GM21423 (cell line): ENCODE data around the gene FYN.

Source experiments
- ATAC-seq: cut with Tn5 transposase; IDR thresholded peaks from one replicate; pipeline ENCODE4 v1.9.1; 2021; ENCODE audit warnings: mild to moderate bottlenecking, moderate library complexity; ENCODE audit not compliant: unreplicated experiment

FYN gene

DNA sequence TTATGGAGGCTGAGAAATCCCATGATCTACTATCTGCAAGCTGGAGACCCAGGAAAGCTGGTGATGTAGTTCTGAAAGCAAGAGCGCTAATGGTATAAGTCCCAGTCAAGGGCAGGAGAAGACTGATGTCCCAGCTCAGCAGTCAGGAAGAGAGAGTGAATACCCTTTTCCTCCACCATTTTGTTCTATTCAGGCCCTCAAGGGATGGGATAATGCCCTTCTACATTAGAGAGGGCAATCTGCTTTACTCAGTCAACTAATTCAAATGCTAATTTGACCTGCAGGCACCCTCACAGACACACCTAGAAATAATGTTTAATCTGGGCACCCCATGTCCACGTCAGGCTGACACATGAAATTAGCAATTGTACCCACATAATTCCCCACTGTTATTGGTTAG, 10.8 kb upstream of the FYN start:
- no peak for ATAC-seq

DNA sequence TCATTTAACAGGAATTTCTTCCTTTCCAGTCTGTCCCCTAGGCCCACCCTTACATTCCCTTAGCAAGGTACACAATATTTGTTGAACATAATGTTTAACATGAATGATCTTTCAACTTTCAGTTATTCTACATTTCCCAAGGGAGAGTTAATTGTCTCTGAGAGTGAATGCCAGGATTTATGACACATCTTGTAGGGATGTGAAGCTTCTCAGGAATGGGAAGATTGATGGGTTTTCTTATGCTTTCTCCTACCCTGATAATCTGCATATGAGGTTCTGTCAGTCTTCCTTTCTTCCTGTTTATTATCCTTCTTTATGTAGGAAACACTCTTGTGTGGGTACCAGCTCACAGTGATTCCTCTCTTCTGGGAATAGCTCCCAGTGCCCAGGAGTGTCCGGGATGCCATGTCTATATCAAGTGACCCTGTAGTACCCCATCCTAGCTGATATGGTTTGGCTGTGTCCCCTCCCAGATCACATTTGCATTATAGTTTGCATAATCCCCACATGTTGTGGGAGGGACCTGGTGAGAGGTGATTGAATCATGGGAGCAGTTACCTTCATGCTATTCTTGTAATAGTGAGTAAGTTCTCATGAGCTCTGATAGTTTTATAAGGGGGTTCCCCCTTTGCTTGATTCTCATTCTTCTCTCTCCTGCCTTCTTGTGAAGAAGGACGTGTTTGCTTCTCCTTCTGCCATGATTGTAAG, 7.1 kb upstream of the FYN start:
- ATAC-seq: no peak

DNA sequence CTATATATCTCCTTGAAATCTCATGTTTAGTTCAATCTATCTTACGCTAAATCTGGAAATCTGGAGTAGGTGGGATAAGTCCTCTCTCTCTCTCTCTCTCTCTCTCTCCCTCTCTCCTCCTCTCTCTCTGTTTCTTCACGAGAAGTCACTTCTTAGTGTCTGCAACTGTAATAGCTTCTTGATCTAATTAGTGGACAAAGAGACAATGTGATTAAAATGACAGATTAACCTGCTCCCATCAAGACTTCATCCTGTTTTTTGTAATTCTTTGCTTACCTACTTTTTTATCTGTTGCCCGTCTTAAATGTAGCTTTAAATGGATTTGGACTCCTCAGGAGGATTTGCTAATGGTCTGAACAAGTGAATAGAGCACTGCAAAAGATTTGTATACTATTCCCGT, 2.5 kb upstream of the FYN start:
- ATAC-seq: no peak

DNA sequence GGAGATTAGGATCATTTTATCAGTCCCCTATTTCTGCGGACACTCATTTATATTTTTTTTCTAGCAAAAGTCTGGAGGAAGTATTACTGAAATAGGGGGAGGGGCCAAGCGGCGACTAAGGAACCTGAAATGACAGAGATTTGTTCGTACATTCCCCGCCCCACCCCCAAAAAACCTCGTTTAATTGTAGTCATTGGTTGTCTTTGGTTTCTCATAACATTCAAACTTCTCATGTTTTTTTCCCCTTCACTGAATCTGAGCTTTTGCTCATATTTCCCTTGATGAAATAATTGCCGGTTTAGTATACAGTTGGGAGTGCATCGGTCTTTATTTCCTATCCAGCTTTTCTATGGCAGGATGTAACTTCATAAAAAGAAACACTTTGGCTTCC, 768 bp upstream of the FYN start:
- ATAC-seq: no peak

DNA sequence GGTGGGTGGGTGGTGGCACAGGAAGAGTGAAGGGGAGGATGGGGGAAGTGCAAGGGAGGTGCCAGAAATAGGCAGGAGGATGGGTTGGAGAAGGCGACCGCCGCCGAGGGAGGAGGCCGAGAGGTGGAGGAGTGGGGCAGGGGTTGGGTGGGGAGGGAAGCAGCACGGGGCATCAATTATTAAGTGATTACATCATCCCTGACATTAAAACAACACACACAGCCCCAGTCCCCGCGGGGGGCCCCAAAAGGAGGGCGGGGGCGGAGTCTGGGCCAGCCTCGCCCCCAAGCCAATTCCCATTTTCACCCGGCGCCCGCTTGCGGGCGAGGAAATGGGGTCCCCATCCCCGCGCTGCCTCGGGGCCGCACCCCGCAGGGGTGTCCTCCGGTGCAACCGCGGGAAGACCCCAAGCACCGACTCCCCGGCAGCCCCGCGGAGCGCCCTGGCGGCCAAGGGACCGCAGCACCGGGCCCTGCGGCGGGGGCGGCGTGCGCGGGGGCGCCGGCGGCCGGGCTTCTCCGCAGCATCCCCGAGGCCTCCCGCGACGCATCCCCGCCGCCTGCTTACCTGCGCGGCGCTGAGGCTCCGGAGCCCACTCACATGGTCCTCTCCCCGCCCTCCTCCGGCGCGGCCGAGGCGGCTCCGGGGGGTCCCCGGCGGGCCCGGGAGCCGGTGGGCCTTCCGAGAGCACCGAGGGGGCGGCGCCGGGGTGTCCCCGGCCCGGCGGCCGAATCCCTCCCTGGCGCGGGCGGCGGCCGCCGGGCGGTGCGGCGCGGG, 663 bp downstream of the FYN start:
- peak; percentile 18 for ATAC-seq

DNA sequence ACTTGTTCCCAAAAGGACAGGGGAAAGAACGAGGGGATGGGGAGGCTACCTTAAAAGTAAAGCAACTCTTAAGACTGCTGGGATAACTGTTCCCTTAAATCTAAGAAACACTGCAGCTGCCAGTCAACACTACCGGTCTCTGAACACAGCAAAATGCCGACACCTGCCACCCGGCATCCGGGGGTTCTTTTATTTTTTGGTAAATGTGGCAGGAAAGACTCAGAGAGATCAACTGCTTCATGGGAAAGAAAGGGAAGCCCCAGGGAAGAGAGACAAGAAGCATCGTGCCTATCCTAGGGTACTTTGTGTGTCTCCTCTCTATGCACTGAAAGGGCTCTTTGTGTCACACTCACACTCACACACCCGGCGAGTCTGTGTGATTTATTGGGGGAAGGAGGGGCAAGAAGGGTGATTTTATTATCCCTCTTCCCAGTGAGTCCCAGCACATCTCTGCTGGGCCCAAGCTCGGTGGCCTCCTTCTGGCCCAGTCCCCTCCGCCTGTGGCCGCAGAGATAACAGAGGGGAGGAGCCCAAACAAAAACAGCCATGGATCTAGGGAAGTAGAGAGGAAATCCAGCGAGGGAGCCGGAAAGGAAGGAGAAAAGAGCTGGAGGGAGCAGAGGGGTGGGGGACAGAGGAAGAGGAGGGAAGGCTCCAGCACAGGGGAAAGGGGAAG, 1.4 kb downstream of the FYN start:
- ATAC-seq: no peak

DNA sequence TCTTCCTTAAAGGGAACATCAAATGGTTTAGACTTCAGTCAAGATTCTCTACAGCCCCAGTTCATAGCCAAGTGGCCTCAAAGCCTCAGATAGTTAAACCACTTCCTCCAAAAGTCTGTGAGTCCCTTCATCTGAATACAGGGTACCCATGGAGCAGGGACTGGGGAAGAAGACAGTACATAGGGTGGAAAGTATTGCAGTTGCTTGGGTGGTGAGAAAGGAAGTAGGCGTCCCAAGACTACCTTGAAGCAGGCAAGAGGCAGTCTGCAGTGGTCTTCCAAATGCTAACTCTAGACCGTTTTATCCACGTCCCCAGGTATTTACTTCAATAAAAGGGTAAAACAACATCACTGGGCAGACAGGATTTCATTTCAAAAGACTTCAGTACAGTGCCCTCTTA, 2.0 kb downstream of the FYN start:
- no peak for ATAC-seq

DNA sequence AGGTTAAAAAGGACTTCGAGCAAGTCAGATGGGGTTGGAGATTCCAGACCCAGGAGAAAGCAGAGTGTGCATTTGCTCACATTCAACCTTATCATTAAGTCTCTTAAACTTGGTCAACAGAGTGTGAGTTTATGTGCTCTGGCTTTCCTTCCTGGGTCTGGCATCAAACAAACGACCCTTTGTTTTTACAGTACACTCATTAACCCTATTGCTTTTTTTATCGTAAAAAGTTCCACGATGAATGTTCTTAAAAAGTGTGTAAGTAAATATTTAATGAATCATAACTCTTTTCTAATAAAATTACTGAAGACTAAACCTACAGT, 2.5 kb downstream of the FYN start:
- no peak for ATAC-seq

DNA sequence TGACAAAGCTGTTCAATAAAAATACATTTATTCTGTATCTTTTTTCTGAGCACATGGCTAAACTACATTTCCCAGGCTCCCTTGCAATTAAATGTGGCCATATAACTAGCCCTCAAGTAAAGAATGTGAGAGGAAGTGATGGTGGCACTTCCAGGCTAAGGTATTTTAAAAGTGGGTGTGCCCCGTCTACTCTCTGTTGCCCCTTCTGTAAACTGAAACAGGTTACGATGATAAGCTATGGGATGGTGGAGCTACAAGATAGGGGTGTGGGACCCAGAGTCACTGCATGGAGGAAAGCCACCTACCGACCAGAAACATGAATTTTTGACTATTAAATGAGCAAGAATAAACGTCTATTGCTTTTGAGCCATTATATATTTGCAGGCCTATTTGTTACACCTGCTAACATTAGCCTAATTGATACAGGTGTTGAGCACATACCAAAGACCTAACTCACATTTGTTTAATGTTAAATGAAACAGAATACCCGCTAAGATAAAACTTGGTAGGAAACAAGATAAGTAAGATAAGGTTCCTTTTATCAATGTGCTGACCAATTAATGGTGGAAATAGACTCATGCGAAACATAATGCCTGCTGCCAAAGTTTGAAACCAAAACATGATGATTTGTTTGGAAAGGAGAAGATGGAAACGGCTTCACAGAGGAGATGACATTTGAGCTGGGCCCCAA, 3.1 kb downstream of the FYN start:
- no peak for ATAC-seq

DNA sequence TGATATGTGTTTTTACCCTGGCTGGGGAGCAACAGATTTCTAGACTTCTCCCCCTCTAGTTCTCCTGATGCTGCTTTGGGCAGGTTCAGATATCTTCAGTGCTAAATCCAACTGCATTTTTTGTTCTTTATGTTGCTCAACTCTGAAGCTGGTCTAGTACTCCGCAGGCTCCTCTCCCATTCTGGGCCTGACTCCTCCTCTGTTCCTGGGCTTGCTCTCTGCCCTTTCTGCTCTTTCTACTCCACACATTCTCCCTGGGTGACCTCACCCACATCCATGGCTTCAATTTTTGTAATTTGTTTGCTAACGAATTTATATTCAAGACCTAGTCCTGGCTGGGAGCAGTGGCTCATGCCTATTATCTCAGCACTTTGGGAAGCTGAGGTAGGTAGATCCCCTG, 6.4 kb downstream of the FYN start:
- ATAC-seq: no peak

DNA sequence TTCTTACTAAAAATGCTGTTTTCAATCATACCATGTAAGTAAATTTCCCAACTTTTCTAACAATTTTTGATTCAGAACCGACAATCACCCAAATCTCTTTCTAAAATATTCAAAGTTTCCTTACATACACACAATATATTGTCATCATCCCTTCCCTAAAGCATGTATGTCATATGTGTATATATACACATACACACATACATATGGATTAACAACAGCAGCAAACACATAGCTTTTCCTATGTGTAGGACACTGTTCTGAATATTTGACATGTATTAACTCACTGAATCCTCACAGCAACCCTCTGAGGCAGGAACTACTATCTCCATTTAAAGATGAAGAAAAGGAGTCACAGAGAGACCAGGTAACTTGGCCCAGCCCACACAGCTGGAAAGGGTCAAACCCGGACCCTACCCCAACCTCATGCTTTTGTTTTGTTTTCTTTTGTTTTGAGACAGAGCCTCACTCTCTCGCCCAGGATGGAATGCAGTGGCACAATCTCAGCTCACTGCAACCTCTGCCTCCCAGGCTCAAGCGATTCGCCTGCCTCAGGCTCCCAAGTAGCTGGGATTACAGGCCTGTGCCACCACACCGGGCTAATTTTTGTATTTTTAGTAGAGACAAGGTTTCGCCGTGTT, 7.2 kb downstream of the FYN start:
- ATAC-seq: no peak

DNA sequence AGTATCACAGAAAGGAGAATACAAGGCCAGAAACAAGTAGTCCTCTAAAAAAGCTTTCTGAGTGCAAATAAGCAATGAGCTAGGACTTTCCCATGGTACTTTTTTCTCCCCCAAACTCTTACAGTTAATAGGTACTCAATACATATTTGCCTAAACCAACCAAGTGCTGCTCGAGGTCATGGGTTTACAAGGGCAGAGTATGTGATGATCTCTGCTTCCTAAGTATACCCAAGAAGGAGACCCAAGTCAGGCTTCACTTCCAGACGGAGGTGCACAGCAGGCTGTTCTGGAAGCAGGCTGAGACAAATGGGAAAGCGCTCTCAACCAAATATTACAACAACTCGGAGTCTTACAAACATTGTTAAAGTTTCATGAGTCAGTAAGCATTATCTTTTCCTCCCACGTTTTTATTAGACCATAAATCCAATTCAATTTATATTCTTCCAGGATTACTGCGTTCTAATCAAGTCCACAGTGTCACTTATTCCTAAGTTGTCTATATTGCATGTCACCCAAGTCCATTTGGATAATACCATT, 8.1 kb downstream of the FYN start:
- no peak for ATAC-seq

DNA sequence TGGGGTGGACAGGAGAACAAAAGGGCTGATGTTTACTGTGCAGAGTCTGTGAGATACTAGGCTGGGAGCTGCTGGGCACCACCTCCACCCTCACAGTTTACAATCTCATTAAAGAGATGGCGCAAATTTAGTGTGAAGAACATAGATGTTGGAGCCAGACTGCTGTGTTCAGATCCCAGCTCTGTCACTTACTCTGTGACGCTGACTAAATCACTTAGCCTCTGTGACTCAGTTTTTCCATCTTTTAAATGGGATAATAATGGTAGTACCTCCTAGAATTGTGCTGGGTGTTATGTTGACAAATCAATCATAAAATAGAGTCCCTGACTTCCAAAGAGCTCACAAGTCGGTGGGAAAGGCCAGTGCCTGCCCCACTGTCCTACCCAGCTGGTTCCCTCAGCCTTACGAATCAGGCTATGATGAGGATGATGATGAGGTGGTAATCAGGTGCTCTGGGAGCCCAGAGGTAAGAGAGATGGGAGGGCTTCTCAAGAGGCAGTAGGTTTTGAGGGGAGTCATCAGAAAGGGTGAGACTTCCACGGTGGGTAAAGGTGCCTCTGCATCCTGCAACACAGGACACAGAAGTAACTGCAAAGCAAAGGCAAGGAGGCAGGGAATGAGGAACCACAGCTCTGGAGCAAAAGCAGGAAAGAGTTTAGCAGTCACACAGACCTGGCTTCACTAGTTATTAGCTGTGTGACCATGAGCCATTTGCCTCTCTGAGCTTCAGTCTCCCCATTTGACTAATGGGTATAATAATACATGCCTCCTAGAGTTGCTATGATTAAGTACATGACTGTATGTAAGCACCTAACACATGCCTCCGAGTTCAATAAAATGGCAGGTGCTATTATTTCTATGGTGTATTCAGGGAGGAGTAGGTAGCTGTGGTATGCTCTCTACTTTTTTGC, 8.9 kb downstream of the FYN start:
- no peak for ATAC-seq

DNA sequence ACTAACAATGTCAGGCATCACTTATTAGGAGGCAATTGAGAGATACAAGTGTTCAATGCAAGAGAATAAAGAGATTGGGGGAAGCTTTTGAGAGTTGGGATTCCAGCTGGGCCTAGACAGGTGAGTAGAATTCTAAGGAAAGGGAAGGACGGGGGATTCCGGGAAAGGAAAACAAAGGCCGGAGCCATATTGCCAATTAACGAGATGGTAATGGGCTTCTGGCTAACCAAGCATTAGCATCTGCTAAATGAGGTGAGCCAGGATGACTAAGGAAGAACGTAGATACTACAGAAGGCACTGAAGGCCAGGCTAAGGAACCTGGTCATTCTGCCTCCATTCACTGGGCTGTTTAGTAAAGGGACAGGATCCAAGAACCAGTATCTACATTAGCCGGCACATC, 10.5 kb downstream of the FYN start:
- ATAC-seq: no peak

DNA sequence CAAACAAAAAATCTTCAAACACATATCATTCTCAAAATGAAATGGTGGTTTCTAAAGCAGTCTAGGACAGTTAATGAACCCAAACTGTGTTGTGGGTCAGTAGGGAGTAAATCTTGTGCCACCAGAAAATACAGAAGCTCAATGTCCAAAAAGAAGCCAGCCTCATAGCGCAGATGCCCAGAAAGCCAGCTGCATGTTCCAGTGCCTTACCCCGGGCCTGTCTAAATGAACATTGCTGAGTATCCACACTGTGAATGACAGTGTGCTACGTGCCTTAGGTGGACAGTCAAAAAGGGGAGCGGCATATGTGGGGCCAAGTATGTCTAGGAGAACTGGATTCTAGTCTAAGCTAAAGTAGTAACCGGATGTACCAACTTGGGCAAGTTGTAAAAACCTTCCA, 10.9 kb downstream of the FYN start:
- ATAC-seq: no peak

DNA sequence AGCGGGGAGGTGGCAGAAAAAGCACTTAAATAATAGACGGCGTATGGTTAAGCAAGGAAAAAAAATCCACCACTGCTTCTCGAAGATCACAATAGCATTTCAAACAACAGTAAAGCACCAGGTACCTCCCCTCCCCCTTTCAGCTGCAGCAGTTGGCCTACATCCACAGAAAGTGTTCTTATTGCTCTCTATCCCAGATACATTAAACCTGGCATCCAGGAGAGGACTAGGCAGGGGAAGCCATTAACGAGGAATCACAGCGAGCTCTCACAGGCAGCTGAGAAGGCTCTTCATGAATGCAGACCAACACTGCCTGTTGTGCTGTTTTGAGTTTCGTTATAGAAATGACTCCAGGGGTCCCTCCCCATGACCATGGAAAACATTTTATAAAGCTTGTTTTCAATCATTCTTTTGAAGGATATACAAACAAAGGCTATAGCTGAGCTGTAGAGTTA, 11.8 kb downstream of the FYN start:
- no peak for ATAC-seq

DNA sequence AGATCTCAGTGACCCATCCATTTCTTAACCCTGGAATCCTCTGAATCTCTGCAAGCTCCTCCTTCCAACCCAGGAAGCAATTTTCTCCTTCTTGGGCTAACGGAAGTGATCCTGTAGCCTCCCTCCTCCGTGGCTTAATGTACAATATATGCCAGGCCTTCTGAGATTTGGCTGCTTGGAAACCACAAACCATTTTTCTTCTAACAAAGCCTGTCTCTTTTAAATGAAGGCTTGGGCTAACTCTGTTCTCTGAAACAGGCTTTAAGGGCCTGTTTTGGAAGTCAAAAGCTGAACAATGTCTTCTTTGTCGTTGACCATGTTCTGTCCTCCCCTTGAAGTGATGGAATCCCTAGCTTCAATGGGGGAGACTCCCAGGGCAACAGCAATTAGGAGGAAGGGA, 14.9 kb downstream of the FYN start:
- no peak for ATAC-seq

DNA sequence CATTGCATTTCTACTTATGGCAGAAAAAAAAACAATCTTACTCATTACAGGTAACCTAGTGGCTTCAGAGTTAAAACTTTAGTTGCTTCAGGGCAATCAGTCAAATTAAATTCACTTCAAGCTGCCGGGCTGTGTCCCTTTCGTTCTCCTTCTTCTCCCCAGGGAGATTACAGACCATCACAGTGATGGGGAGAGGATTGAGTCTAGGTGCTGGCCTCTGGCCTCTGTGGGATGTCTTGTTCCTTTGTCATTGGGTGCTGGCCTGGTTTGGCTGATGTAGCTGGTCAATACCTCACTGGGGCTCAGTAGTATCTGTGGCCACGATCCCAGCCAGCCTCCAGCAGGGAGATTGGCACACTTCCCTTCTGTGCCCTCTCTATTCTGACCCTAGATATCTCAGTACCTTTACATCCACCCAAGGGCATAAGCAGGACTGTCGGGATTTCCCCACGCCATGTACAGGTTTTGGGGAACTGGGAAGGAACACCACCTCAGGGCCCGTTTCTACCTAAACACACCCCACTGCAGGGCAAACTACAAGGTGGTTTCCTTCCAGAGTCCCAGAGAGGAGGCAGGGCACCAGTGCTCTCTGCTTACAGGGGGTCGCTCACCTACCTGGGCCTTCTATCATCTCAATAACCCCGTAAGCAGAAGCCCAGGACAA, 15.4 kb downstream of the FYN start:
- ATAC-seq: no peak

DNA sequence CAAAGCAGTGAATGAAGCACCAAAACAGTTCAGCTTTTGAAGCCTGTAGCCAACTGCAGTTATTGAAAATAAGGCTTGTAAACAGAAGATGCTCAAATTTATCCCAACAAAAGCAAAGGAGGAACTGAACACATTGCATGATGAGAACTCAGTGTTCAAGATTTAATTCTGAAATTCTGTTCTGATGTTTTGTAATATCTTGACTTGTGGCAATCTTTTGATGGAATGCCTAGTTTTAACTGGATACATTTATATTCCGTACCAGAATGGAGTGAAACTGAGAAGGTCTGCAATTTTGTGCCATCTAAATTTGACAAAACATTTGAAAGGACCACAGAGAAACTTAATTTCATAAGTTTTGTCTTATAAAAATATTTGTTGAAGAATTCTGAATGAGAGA, 17.5 kb downstream of the FYN start:
- no peak for ATAC-seq
